Esophagus (tissue), 2 donors: ENCODE measurements around the gene TUBB4A. TPM values are rescaled to one million over a fixed set of nuclear protein-coding genes. Genes with fewer than 3 reads are reported as not detected.

Source experiments
- H3K27ac ChIP-seq, 2 donors: one replicate each; pipeline ENCODE4 v1.5.1; 2013; ENCODE audit warnings: low read depth in 2 of 2, mild to moderate bottlenecking in 2 of 2, inconsistent platforms in 1 of 2, low read length in 1 of 2, moderate library complexity in 1 of 2
- H3K27me3 ChIP-seq, 2 donors: one replicate each; pipeline ENCODE4 v1.6.1; 2013; ENCODE audit warnings: low read length in 2 of 2, control low read depth in 1 of 2, mild to moderate bottlenecking in 1 of 2; ENCODE audit not compliant: insufficient read depth in 2 of 2, control insufficient read depth in 1 of 2
- H3K36me3 ChIP-seq, 2 donors: one replicate each; pipeline ENCODE4 v1.6.1; 2013; ENCODE audit warnings: low read length in 1 of 2; ENCODE audit not compliant: control insufficient read depth in 2 of 2, insufficient read depth in 2 of 2
- H3K4me1 ChIP-seq, 2 donors: one replicate each; pipeline ENCODE4 v1.6.1; 2013; ENCODE audit warnings: low read length in 1 of 2; ENCODE audit not compliant: control insufficient read depth in 2 of 2, insufficient read depth in 2 of 2
- H3K4me3 ChIP-seq, 2 donors: one replicate each; pipeline ENCODE4 v1.5.1; 2013; ENCODE audit warnings: low read length in 2 of 2, mild to moderate bottlenecking in 2 of 2, low read depth in 1 of 2, moderate library complexity in 1 of 2
- H3K9me3 ChIP-seq, 2 donors: one replicate each; pipeline ENCODE4 v1.6.1; 2013; ENCODE audit warnings: mild to moderate bottlenecking in 2 of 2, low read depth in 1 of 2, low read length in 1 of 2, moderate library complexity in 1 of 2; ENCODE audit not compliant: control insufficient read depth in 2 of 2, insufficient read depth in 1 of 2
- WGBS, 2 donors: extraction: QIAGEN DNeasy Blood & Tissue Kit; methylation state at CpG; one replicate each; pipeline ENCODE4 v1.1.7; 2013; 5-methylcytosine and 5-hydroxymethylcytosine counted together
- polyA plus RNA-seq, 2 donors: library from polyadenylated mRNA; stranded (reverse); fragments of 200-250 nt; gene quantifications; one replicate each; pipeline ENCODE4 v1.2.3, GENCODE V29; 2013
- donor health status: healthy with polysubstance abuse.
- donor health status: Bipolar disorder and iron deficiency.

TUBB4A gene
- polyA plus RNA-seq, 2 donors, result 0.06 to 0.16 TPM

DNA sequence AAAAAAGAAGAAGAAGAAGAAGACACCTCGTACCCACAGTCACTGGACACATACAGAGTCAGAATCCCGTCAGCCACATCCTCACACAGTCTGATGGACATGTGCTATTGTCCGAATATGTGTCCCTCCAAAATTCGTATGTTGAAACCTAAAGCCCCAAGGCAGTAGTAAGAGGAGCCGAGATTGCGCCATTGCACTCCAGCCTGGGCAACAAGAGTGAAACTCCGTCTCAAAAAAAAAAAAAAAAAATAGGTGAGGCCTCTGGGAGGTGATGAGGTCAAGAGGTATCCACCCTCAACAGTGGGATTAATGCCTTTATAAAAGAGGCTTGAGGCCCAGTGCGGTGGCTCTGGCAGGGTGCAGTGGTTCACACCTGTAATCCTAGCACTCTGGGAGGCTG lies 17.9 kb downstream of the TUBB4A start:
- Histone ChIP-seq H3K27me3 (no peaks in the 10 kb centered on the region), H3K27ac (no peak overlapping the region), H3K9me3 (no peaks in the 10 kb centered on the region), H3K4me3 (no peak overlapping the region), H3K4me1 (peaks cover 0 to 5% of the 10 kb centered on the region in 2 donors), H3K36me3 (no peaks in the 10 kb centered on the region)
- 71 to 79% methylated on average over 8 of the region's 8 CpGs for WGBS, 2 donors

DNA sequence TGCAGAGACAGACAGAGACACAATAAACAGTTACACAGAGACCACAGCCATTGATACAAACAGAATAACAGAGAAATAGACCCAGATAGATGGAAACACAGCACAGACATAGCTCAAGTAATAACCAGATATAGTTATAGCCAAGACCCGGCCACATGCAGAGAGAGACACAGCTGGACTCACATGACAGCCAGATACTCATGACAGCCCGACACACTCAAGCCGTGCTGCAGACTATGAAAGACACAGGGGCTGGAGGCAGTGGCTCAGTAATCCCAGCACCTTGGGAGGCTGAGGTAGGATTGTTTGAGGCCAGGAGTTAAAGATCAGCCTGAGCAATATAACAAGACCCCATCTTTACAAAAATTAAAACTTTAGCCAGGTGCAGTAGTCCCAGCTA lies 18.9 kb downstream of the TUBB4A start:
- Histone ChIP-seq H3K4me3 (no peak overlapping the region), H3K36me3 (no peaks in the 10 kb centered on the region), H3K4me1 (peaks cover 0 to 5% of the 10 kb centered on the region in 2 donors), H3K27me3 (no peaks in the 10 kb centered on the region), H3K9me3 (no peaks in the 10 kb centered on the region), H3K27ac (no peak overlapping the region)
- WGBS, 2 donors, result 54 to 56% methylated on average over 3 of the region's 3 CpGs

DNA sequence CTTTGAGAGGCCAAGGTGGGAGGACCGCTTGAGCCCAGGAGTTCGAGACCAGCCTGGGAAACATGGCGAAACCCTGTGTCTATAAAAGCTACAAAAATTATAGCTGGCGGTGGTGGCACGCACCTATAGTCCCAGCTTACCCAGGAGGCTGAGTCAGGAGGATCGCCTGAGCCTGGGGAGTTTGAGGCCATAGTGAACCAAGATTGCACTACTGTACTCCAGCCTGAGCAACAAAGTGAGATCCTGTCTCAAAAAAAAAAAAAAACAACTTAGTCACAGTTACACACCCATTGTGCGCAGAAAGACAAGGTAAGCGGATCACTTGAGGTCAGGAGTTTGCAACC lies 19.8 kb downstream of the TUBB4A start:
- Histone ChIP-seq H3K4me3 (no peak overlapping the region), H3K4me1 (peaks cover 0 to 5% of the 10 kb centered on the region in 2 donors), H3K27ac (peak overlapping the region in 1 of 2 donors; percentile 15), H3K36me3 (no peaks in the 10 kb centered on the region), H3K27me3 (no peaks in the 10 kb centered on the region), H3K9me3 (no peaks in the 10 kb centered on the region)
- 95% methylated on average over 8 of the region's 8 CpGs for WGBS, 2 donors

- Histone ChIP-seq H3K27me3 (no peaks in the 10 kb centered on the region), H3K27ac (peak within 1 kb of the TSS; percentile 19 to 58), H3K4me3 (peak within 1 kb of the TSS; percentile 13 to 46), H3K9me3 (no peaks in the 10 kb centered on the region), H3K4me1 (peaks cover 2 to 5% of the 10 kb centered on the region in 2 donors), H3K36me3 (no peaks in the 10 kb centered on the region)
- 37 to 46% methylated on average over 24 of the region's 24 CpGs for WGBS, 2 donors
These were observed 20.4 kb downstream of the TUBB4A start, which contains the start of gene DENND1C for GRCh38 chr19:6481541-6482342. TSS of gene DENND1C (minus strand) at chr19:6481787. CDS start at chr19:6481695, 92 bp downstream.

DNA sequence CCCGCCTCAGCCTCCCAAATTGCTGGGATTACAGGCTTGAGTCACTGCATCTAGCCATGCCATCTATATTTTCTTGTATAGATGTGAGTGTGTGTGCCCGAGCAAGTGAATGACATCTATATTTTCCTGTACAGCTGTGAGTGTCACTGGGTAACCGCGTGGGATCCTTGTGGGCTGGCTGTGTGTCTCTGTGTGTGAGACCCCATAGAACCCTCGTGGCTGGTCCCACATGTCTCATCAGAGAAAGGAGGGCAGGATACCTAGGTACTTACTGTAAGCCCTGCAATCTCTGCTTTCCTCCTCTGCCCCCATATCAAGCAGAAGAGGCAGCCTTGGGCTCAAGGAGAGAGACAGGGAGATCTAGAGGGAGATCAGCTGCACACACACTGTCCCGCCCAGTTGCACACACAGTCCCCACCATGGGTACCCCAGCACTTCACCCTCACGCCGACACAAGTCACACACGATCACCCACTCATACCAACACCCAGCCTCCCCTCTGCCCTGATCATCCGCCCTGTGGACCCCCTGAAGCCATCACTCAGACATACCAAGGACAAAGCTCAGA lies 21.2 kb downstream of the TUBB4A start:
- Histone ChIP-seq H3K27ac (peak overlapping the region in 1 of 2 donors; percentile 58), H3K36me3 (no peaks in the 10 kb centered on the region), H3K4me3 (peak overlapping the region; percentile 13 to 46), H3K27me3 (no peaks in the 10 kb centered on the region), H3K9me3 (no peaks in the 10 kb centered on the region), H3K4me1 (peaks cover 6 to 10% of the 10 kb centered on the region in 2 donors)
- WGBS, 2 donors, result 61 to 64% methylated on average over 10 of the region's 10 CpGs

DNA sequence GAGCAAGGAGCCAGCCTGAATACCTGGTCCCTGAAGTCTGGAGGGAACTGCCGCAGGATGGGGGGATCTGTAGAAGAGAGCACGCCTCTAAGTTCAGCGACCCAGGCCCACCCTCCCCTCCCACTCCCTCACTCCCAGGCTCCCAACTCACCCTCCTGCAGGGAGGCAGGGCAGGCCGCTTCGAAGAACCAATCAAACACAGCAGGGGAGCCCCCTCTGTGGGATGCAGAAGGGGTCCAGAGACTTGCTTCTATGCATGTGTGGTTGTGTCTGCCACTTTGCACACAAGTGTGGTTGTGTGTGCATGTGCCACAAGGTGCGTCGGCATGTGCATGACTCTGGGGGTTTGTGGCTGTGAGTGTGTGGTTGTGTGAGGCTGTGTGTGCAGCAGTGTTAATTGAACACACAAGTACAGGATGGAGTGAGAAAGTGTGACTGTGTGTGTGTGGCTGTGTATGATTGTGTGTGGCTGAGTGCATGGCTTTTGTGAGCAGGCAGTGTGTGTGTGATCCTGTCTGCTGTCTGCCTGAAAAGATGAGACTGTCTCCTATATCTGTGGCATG lies 22.2 kb downstream of the TUBB4A start:
- H3K4me3 ChIP-seq, result no peak overlapping the region
- H3K4me1 ChIP-seq, result peaks cover 6 to 19% of the 10 kb centered on the region in 2 donors
- no peaks in the 10 kb centered on the region for H3K9me3 ChIP-seq
- no peaks in the 10 kb centered on the region for H3K36me3 ChIP-seq
- H3K27ac ChIP-seq, result no peak overlapping the region
- no peaks in the 10 kb centered on the region for H3K27me3 ChIP-seq
- WGBS, 2 donors, result 71 to 74% methylated on average over 7 of the region's 7 CpGs

- Histone ChIP-seq H3K27me3 (no peaks in the 10 kb centered on the region), H3K27ac (no peak overlapping the region), H3K4me3 (no peak overlapping the region), H3K4me1 (peaks cover 6 to 19% of the 10 kb centered on the region in 2 donors), H3K36me3 (no peaks in the 10 kb centered on the region), H3K9me3 (no peaks in the 10 kb centered on the region)
- WGBS, 2 donors, result 83 to 91% methylated on average over 13 of the region's 13 CpGs
These were observed 23.3 kb downstream of the TUBB4A start for GRCh38 chr19:6478815-6479214.

DNA sequence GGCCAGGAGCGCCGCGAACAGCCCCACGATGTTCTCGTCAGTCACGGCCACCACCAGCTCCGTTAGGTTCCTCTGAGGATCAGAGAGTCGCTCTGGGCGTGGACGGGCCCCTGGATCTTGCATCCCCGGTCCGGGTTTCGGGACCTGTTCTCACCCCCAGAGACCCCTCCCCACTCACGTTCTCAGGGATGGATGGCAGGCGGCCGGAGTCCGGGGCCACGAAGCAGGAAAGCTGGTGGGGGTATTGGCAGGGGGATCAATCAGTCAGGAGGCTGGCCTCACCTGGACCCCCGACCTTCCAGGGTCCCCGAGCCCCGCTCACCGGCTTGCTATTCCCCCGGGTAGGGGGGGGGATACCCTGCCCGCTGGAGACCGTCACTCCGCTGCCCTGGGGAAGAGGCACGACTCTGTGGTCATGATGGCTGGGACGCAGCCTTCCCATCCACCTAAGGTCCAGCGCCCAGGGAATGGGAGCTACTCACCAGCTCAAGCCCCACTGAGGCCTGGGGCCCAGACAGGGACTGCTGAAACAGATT lies 25.1 kb downstream of the TUBB4A start:
- H3K36me3 ChIP-seq, result no peaks in the 10 kb centered on the region
- no peaks in the 10 kb centered on the region for H3K27me3 ChIP-seq
- peak overlapping the region in 1 of 2 donors; percentile 5 for H3K4me3 ChIP-seq
- WGBS, 2 donors, result 25 to 37% methylated on average over 27 to 29 of the region's 29 CpGs
- no peaks in the 10 kb centered on the region for H3K9me3 ChIP-seq
- H3K27ac ChIP-seq, result no peak overlapping the region
- peaks cover 6 to 15% of the 10 kb centered on the region in 2 donors for H3K4me1 ChIP-seq

DNA sequence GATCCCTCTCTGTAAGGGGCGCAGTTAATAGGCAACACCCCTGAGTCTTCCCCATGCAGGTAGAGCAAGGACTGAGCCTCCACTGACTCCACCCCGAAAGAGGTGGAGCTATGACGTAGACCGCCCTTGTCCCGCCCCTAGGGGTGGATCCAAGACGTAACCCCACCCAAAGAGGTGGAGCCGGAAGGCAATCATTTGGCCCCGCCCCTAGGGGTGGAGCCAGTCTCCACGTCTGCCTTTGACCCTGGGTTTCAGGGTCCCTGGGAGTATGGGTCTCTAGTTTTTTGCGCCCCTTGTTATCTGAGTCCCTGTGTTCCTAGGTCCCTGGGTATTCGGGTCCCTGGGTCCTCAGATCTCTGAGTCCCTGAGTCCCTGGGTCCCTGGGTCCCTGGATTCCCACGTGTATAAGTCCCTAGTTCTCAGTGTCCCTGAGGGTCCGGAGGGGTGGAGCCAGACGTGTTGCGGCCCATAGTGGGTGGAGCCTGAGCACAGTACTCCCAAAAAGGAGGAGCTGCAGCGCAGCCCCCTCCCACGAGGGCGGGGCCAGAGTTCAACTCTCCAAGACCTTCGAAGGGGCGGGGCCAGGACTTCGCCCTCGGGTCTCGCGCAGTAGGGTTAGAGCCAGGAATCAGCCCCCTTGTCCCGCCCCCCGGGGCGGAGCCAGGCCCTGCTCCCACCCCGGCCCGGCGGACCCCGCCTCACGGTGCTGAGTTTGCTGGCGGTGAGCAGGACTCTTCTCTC lies 25.8 kb downstream of the TUBB4A start:
- H3K27ac ChIP-seq, result no peak overlapping the region
- no peaks in the 10 kb centered on the region for H3K27me3 ChIP-seq
- H3K9me3 ChIP-seq, result no peaks in the 10 kb centered on the region
- no peaks in the 10 kb centered on the region for H3K36me3 ChIP-seq
- peaks cover 6 to 15% of the 10 kb centered on the region in 2 donors for H3K4me1 ChIP-seq
- peak overlapping the region in 1 of 2 donors; percentile 5 for H3K4me3 ChIP-seq
- WGBS, 2 donors, result 15 to 33% methylated on average over 31 to 33 of the region's 33 CpGs
